Midbrain (tissue), 1 donor: ENCODE data around the gene DAPK3.
"Not testable (repeated sequence)": the region's sequence is repeated elsewhere in the genome, so short reads cannot be mapped to it uniquely, and the experiment has no call there.

Experiments used
- DNase-seq: peaks from one replicate; lab custom pipeline; 2025; lab: John Stamatoyannopoulos, UW

Gene DAPK3

DNA sequence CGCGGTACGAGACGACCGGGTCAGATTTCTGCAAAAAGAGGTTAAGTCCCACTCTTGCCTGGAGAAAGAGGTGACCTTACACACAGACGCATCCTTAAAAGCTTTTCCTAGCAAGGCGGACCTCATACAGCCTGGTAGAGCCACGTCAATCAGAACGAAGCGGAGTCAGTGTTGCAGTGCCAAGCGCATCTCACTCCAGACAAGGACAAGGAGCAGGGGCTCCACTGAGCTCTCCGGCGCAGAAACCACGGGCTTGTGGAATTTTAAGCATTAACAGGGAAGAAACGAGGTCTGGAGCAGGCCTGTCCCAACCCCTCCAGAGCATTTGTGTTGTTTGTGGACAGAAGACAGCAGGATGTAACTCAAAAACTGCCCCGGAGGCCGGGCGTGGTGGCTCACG lies 7.2 kb upstream of the DAPK3 start:
- no peak for DNase-seq

GRCh38 chr19:3977242-3978143 lies 6.6 kb upstream of the DAPK3 start:
- DNase-seq, result no peak

DNA sequence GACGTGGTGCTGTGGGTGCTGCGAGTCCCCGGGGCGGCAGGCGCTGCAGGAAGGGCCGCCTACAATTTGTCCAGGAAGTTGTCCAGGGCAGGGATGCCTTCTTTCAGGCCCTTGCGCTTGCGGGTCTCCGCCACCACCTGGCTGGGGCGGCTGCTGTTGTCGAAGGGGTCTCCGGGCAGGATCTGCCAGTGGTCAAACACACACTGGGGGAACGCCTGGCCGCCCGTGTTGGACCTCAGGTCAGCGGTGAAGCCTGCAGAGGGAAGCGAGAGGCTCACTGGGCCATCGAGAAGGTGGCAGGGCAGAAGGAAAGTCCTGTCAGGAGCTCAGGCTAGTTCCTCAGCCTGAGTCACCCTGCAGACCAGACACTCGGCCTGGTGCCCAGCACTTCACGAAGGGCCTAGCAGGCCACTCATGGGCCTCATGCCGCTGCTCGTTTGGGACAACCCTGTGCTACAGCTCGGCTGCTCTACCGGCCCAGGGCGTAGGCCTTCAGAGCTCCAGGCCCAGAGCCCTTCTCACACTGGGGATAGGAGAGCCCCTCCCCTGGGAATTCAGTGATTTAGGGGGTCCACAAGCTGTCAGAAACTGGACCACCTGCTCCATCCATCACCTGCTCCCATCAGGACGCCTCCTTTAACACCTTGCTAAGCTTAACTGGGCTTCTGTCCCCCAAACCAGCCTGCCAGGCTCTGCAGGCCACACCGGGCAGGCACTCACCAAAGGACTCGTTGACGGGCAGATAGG lies 5.8 kb upstream of the DAPK3 start:
- no peak for DNase-seq

DNA sequence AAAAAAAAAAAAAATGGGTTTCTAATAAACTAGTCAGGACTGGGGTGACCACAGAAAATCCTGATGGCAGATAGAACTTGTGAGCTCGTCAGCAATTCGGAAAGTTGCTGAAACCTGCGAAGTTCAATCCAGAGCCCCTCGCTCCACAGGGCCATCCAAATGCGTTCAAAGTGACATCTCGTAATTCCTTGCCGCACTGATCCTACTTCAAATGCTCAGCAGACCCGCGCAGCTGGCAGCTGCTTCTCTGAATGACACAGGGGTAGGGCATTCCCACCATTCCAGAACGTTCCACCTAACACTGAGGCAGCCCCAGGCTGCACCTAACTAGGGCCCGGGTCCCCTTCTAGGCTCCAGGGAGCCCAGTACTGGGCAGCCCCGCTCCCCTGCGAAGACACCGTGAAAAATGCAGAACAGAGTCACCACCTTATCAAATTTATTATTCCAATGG lies 4.8 kb upstream of the DAPK3 start:
- DNase-seq, result no peak

- no peak for DNase-seq
Observed at GRCh38 chr19:3975144-3975543, 4.2 kb upstream of the DAPK3 start.

DNA sequence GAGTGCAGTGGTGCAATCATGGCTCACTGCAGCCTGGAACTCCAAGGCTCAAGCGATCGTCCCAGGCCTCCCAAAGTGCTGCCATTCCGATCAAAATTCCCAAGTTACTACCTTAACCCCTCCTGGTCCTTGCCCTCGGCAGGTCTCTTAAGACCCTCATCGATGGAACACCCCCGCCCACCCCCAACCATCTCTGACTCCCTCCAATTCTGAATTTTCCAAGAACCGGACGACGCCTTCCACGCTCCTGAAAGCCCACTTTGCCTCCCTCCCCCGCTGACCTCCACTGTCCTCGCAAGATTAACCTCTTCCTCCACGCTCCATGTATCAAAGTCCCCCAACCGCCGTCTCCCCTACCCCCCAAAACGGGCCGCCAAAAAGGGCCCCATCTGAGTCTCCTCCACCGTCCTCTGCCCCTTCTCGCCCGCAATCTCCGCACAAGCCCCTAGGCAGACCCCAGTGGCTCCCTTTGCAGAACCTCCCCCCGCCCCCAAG lies 539 bp downstream of the DAPK3 start:
- no peak for DNase-seq

DNA sequence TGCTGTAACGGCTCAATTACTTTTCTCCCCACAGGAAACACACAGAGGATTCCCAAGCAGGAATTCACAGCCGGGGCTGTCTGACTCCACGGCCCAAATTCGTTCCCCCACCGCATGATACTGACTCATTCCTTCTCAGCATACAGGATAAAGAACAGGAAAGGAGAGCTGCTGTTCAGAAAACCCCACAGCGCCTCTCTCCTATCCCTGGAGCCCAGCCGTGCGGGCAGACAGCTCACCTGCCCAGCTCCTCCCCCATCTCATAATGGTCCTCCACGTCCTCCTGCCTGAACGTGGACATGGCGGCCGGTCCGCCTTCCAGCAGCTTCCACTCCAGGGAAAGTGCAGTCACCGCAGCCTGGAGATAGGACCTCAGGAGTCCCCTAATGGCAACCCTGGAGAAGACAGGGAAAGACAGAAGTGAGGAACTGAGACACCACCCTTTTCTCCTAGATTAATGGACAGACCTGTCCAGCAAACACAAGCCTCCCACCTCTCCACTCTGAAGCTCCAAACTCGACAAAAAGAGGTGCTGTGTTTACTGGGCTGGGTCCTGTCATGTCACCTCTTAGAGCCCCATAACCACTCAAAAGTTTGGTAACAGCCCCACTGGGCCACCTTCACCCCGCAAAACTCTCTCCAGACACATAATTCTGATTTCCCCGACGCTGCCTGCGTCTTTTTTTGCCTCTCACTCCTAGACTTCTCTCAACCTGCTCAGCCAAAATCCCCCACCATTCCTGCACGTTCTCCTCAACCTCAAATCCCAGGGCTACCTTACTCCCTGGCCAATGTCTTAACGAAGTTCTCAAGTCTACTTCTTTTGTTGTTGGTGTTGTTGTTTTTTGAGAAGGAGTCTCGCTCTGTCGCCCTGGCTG lies 1.2 kb downstream of the DAPK3 start:
- no peak for DNase-seq

DNA sequence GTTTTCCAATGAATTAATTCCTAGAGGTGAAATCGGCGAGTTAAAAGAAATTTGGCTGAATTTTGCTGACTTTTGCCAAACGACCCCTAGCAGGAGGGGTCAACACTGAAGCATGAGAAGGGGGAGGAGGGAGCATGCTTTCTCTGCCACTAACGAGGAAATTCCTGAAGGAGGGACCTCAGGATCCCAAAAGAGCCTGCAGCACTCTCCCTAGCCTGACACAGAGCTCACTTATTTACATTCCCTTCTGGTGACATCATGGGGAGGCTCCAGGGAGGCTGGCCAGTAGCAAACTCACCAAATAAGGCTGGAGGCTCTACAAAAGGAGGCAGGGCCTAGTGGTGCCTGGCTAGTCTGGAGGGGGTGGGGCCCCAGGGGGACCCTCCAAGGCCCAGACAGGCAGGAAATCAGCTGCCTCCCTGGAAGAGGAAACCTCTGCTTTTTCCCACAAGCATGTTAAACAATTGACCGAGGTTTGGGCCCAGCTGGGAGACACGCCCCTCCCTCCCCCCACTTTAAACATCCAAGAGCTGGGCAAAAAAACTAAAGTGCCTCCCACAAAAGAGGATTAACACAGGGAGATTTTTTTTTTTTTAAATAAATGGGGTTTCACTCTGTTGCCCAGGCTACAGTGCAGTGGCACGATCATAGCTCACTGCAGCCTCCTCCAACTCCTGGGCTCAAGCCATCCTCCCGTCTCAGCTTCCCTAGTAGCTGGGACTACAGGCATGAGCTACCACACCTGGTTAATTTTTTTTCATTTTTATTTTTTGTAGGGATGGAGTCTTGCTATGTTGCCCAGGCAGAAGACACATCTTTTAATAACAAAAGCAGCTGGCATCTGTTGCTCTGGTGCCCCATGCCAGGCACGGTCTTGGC lies 2.1 kb downstream of the DAPK3 start:
- peak; percentile 18 for DNase-seq

GRCh38 chr19:3967983-3968382 lies 2.9 kb downstream of the DAPK3 start:
- DNase-seq, result not testable (repeated sequence)

GRCh38 chr19:3966051-3967017 lies 4.6 kb downstream of the DAPK3 start:
- no peak for DNase-seq

DNA sequence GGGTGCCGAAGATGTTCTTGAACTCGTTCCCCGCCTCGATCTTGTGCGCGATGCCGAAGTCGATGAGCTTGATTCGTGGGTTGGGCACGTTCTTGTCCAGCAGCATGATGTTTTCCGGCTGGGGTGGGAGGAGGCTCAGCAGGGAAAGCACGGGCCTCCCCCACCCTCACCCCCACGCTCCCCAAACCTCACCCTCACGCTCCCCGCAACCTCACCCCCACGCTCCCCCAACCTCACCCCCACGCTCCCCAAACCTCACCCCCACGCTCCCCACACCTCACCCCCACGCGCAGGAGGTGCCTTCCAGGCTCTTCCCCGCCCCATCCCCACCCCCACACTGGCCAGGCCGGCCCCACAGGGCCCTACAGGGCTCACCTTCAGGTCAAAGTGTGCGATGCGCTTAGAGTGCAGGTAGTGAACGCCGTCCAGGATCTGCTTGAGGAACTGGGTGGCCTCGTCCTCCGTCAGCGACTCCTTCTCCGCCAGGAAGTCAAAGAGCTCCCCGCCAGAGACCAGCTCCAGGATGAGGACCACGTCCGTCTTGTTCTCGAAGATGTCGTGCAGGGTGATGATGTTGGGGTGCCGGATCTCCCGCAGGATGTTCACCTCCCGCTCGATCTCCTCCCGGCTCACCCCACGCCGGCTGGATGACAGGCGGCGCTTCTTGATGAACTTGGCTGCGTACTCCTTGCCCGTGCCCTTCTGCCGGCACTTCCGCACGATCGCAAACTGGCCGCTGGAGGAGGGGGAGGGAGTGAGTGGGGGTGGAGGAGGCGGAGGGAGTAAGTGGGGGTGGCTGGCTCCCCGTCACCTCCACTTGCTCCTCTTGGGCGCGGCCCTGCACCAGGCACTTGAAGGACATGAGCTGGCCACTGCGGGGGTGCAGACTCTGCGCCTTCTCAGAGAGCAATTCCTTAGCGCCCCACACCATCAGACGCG lies 6.4 kb downstream of the DAPK3 start:
- no peak for DNase-seq

DNA sequence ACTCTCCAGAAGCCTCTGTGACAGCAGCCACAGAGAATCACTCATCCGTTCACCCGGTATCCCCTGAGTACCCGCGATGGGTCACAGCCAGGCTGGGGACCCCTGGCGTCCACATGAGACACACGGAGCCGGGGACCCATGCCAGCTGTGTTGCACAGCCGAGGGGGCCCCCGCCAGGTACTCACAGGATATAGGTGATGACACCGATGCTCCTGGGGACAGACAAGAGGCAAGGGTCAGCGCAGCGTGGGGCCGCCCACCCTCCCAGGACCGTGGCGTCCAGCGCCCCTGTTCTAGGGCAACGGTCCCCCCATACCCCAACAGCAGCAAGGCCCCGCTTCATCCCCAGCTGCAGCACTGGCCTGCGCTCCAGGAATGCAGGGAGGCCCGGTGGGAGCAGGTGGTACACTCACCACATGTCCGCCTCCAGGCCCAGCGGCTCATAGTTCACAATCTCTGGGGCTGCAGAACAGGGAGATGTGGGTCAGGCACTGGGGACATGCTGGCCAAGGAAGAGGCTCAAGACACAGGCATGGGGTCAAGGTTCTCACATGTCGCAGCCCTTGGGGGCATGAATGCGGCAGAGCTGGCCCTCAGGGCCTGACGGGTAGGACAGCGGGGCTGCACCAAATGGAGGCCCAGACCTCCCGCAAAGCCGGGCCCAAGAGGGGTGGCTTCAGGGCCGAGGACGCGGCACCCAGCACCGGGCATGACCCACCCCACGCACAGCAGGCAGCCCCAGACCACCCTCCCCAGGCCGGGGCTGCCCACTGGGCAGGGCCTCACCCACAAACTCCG lies 7.2 kb downstream of the DAPK3 start:
- DNase-seq, result no peak

DNA sequence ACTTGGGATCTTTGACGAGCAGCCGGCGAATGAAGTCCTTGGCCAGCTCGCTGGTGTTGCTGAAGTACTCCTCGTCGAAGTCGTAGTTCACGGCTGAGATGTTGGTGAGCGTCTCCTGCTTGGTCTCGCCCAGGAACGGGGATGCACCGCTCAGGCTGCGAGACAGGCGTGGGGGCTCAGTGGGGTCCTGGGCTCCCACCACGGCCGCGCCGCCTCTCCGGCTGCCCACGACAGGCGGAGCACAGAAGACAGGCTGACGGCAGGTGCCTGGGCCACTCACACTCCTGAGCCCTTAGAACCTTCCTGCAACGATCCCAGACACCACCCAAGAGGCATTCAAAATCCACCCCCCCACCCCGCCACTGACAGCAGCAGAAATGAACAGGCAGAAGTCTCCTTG lies 9.9 kb downstream of the DAPK3 start:
- no peak for DNase-seq

DNA sequence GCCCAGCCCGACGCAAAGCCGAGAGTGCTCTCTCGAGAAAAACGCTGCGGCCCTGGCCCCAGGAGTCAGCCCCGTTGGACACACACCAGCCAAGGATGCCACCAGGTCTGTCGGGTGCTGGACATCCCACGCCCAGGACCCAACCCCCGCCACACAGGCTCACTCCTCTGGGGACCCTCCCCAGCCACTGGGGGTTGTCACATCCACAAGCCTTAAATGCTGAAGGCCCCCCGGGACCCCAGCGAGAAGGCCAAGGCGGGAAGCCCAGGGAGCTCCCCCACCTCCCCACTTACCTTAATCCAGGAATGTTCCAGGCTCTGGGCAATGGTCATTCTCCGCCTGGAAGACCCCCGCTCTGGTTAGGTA lies 11.2 kb downstream of the DAPK3 start:
- DNase-seq, result no peak

DNA sequence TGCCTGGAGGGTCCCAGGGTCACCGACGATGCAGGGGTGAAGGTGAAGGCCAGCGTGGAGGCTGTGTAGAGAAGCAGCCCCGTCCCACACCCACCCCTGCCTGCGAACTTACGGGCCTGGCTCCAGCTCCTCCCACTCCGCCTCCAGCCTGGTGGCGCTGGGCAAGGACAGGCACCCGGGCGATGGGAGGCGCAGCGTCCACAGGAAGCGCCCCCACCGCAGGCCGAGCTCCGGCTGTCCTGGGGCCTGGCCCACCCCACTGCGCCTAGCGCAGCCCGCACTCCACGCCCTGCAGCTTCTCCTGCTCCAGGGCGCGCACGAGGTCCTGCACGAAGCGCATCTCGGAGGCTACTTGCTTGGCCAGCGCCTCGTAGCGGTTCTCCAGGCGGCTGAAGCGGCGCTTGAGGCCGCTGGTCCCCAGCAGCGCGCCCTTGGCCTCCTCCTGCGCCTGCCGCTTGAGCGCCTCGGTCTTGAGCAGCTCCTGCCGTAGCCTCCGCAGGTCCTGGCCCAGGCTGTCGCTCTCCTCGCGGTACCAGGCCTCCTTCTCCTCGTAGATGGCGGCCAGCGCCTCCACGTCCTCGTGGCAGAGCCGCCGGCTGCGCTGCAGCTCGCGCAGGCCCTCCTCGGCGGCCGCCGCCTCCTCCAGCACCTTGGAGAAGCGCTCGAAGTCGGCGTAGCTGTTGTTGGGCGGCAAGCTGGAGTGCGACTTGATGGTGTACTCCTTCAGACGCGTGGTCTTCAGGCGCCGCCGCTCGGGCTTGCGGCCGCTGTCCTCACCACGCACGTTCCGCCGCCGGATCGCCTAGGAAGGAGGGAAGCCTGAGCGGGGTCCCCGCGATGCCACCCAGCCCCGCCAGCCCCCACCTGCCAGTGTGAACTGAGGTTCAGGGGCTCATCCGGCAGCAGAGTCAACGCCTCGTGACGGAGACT lies 11.8 kb downstream of the DAPK3 start:
- no peak for DNase-seq

GRCh38 chr19:3955688-3956087 lies 15.2 kb downstream of the DAPK3 start:
- no peak for DNase-seq

DNA sequence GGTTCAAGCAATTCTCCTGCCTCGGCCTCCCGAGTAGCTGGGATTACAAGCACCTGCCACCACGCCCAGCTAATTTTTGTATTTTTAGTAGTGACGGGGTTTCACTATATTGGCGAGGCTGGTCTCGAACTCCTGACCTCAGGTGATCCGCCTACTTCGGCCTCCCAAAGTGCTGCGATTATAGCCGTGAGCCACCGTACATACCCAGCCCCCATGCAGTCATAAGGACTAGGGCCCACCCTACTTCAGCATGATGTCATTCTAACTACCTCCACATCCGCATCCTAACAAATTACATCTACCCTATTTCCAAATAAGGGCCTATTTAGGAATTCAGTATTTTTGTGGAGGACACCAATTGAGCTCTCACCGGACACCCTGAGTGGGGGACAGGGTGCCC lies 15.6 kb downstream of the DAPK3 start:
- not testable (repeated sequence) for DNase-seq
